Bronchial epithelial cell (primary cell): Measurements from ENCODE around the gene BCL11B. TPM values are rescaled to one million over a fixed set of nuclear protein-coding genes. Genes with fewer than 3 reads are reported as not detected.

ENCODE experiments used
- DNase-seq: peaks from one replicate; pipeline ENCODE4 v3.0.0-alpha.2; 2010; ENCODE audit warnings: low read depth
- FAIRE-seq: peaks from 2 replicates; lab custom pipeline; 2011; peaks lifted over from hg19 to GRCh38; lab: Jason Lieb, UNC
- H3K27me3 ChIP-seq: 2 replicates; pipeline ENCODE4 v1.5.1; 2011; ENCODE audit warnings: low read length; ENCODE audit not compliant: control insufficient read depth, insufficient read depth
- H3K36me3 ChIP-seq: 2 replicates; pipeline ENCODE4 v1.5.1; 2011; ENCODE audit warnings: low read length; ENCODE audit not compliant: control insufficient read depth, insufficient read depth
- H3K4me3 ChIP-seq: 2 replicates; pipeline ENCODE4 v1.5.1; 2011; ENCODE audit warnings: mild to moderate bottlenecking, low read depth, low read length, control low read depth
- CTCF ChIP-seq: IDR thresholded peaks from 2 replicates; pipeline ENCODE4 v1.5.1; 2011; ENCODE audit warnings: mild to moderate bottlenecking, moderate library complexity, low read length, control low read depth, inconsistent platforms; ENCODE audit not compliant: insufficient read depth, severe bottlenecking
- total RNA-seq: library from RNA; depleted of rRNA; stranded (reverse); fragments of >200 nt; gene quantifications from 2 replicates; pipeline ENCODE4 v1.2.1, GENCODE V29; 2014

Gene BCL11B
- total RNA-seq, 1 donor from 2014 or later, result 5.3 TPM

- no peak for TF ChIP-seq CTCF
- FAIRE-seq, result no peak
- DNase-seq, result no peak
- H3K27me3 ChIP-seq, result no peaks in the 10 kb centered on the region
- no peak overlapping the region for H3K4me3 ChIP-seq
- peaks cover 5% of the 10 kb centered on the region for H3K36me3 ChIP-seq
Measured at GRCh38 chr14:99234355-99234754, 37.6 kb downstream of the BCL11B start.

- FAIRE-seq (no peak), DNase-seq (no peak)
- Histone ChIP-seq H3K4me3 (no peak overlapping the region), H3K36me3 (peaks cover 5% of the 10 kb centered on the region), H3K27me3 (no peaks in the 10 kb centered on the region)
- no peak for TF ChIP-seq CTCF
Measured at GRCh38 chr14:99233222-99234035, 38.6 kb downstream of the BCL11B start.

- FAIRE-seq (peak; percentile 84), DNase-seq (no peak)
- Histone ChIP-seq H3K27me3 (no peaks in the 10 kb centered on the region), H3K36me3 (peaks cover 2% of the 10 kb centered on the region), H3K4me3 (no peak overlapping the region)
- TF ChIP-seq CTCF, result no peak
Measured at GRCh38 chr14:99232714-99233214, 39.2 kb downstream of the BCL11B start.

GRCh38 chr14:99231850-99232713, 39.9 kb downstream of the BCL11B start:
- Histone ChIP-seq H3K4me3 (no peak overlapping the region), H3K27me3 (no peaks in the 10 kb centered on the region), H3K36me3 (peaks cover 2% of the 10 kb centered on the region)
- FAIRE-seq (no peak), DNase-seq (no peak)
- no peak for TF ChIP-seq CTCF

GRCh38 chr14:99231161-99231849, 40.7 kb downstream of the BCL11B start:
- no peak for DNase-seq
- FAIRE-seq, result no peak
- no peaks in the 10 kb centered on the region for H3K27me3 ChIP-seq
- H3K36me3 ChIP-seq, result peaks cover 2% of the 10 kb centered on the region
- no peak for TF ChIP-seq CTCF
- no peak overlapping the region for H3K4me3 ChIP-seq
